GM18517 (cell line): Measurements from ENCODE around the gene CACNA1G.

Experiments
- ATAC-seq: cut with Tn5 transposase; IDR thresholded peaks from one replicate; pipeline ENCODE4 v1.9.1; 2021; ENCODE audit warnings: mild to moderate bottlenecking, moderate library complexity; ENCODE audit not compliant: unreplicated experiment

The CACNA1G gene

DNA sequence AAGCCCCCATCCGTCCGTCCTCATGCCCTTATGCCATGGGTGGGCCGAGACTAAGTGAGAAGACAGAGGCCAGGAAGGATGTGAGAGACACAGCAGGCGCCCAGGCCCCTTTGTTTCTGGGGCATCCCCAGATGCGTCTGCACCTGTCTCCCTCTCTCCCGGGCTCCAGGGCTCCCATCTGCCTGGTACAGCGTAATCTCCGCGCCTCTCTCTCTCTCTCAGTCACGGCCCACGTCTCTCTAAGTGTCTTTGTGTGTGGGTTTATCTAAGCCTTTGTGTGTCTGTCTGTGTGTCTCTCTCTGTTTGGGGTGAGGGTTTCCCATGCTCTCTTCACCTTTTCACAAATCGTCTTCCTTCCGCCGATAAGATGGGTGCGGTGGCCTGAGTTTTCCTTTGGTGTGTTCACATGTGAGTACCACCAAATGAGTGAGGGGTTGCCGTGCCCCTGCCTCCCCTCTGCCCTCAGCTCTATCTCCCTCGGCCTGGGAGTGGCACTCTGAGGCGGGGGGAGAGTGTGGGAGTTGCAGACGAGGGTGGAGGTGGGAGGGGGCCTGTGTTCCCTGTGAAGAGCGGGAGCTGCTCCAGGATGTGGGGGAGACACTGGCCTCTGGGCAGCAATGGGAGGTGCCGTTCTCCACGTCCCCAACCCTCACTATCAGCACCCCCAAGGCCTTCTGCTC, 48.3 kb downstream of the CACNA1G start:
- no peak for ATAC-seq

DNA sequence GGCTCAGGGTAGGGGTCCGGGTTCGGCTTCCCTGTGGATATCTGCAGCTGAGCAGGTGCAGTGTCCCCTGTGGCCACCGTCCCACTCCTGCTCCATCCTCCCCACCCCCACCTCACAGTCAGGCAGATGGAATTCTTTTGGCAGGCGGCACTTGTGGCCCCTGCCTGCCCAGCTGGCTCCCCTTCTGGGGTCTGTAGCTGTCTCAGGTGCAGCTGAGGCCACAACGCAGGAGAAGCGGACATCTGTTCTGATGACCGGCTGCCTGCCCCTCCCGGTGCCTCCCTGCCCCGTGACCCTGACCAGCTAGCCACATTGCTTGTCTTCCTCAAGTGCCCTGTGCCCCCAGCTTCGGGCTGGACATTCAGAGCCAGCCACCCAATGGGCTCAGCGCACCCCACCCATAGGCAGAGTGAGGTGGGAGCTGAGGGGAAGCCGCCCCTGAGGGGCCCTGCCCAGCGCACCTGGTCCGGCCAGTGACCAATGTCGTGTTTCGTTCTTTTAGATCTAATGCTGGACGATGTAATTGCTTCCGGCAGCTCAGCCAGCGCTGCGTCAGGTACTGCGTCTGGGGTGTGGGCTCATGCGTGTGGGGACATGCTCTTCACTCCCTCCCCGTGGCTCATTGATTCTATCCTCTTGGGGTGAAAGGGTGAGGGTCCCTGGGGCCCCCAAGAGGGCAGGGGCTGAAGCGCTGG, 49.0 kb downstream of the CACNA1G start:
- ATAC-seq = no peak

- no peak for ATAC-seq
Measured at GRCh38 chr17:50611634-50612033, 51.1 kb downstream of the CACNA1G start.

- no peak for ATAC-seq
Measured at GRCh38 chr17:50612281-50612680, 51.8 kb downstream of the CACNA1G start.

- ATAC-seq = no peak
Measured at GRCh38 chr17:50613007-50613992, 52.8 kb downstream of the CACNA1G start.

- no peak for ATAC-seq
Measured at GRCh38 chr17:50614471-50615051, 54.0 kb downstream of the CACNA1G start.

DNA sequence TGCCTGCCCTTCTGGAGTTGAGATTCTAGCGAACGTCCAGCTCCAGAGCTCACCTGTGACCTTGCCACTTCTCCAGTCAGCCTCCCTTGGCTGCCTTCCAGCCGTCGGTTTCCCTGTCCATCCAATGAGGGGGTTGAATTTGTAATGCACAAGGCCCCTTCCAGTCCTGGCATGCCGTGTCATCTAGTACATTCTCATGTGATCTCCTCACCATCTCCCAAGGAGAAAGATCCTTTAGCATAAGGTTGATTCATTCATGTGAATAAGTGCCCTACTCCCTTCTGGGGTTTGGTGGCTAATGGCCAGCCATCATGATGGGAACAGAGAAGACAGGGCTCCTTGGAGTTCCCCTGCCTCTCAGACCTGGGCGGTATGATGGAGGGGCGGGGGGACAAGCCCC, 55.3 kb downstream of the CACNA1G start:
- no peak for ATAC-seq

- ATAC-seq = no peak
Measured at GRCh38 chr17:50618300-50618699, 57.8 kb downstream of the CACNA1G start.

DNA sequence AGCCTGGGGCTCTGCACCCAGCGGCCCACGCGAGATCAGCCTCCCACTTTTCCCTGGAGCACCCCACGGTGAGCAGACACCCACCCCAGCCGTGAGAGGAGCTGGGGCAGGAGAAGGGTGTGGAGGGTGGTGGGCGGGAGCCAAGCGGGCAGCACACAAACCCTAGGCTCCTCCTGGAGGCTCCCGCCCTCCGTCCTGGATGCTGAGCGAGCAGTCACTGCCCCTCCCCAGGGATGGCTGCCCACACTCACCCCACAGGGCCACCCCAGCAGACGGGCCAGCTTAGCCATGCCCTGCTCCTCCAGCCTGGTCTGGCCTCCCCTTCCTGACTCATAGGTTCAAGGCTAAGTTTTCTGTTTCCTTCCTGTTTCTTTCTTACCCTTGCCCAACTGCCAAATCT, 58.4 kb downstream of the CACNA1G start:
- no peak for ATAC-seq

GRCh38 chr17:50619489-50619888, 59.0 kb downstream of the CACNA1G start:
- no peak for ATAC-seq

GRCh38 chr17:50620237-50620636, 59.7 kb downstream of the CACNA1G start:
- no peak for ATAC-seq

DNA sequence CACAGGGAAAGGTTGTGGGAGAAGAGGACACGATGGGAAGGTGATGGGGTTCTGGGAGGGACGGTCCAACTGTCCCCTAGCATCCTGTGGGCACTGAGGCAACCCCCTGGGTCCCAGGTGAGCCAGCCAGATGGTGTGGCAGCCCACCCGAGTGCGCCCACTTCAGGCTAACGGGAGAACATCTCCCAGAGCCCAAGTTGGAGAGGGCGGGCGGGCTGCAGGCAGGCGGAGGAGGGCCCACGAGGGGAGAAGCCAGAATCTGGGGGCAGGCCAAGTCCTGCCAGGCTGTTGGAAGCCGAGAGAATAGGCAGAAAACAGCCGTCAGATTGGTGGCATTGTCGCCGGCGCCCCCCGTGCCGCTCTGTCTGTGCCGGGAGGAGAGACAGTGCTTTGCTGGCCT, 60.3 kb downstream of the CACNA1G start:
- no peak for ATAC-seq

DNA sequence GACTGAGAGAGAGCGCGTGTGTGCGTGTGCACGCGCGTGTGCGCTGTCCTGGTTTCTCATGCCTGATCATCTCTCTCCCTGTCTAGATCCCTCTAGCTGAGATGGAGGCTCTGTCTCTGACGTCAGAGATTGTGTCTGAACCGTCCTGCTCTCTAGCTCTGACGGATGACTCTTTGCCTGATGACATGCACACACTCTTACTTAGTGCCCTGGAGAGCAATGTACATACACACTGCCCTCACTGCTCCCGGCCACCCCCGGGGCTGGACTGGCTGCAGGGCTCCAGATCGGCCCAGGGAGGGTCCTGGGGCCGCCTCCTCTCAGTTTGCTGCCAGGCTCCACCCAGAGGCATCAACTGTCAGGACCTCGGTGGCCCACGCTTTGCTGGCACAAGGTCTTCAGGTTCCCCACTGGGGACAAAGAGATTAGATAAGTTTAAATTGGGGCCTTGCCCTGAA, 61.1 kb downstream of the CACNA1G start:
- ATAC-seq = no peak

DNA sequence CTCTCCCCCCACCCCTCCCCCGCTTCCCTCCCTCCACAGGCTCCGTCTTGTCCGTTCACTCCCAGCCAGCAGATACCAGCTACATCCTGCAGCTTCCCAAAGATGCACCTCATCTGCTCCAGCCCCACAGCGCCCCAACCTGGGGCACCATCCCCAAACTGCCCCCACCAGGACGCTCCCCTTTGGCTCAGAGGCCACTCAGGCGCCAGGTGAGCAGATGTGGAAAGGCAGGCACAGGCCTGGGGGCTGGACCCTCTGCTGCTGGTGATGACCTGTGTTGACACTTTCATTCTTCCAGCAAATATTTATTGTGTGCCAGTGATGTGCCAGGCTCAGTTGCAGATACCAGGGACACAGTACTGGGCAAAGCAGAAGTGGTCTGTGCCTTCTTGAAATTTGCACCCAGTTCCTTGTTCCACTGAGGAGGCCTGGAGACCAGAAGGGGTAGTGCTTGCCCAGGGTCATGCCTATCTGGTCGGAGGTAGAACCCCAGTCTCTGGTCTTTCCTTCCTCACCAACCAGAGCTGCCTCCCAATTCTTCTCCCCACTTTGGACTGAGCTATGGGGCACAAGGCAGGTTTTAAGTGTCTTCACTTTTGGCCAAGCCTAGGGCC, 63.9 kb downstream of the CACNA1G start:
- ATAC-seq = no peak

GRCh38 chr17:50625032-50625871, 64.7 kb downstream of the CACNA1G start:
- ATAC-seq = no peak

DNA sequence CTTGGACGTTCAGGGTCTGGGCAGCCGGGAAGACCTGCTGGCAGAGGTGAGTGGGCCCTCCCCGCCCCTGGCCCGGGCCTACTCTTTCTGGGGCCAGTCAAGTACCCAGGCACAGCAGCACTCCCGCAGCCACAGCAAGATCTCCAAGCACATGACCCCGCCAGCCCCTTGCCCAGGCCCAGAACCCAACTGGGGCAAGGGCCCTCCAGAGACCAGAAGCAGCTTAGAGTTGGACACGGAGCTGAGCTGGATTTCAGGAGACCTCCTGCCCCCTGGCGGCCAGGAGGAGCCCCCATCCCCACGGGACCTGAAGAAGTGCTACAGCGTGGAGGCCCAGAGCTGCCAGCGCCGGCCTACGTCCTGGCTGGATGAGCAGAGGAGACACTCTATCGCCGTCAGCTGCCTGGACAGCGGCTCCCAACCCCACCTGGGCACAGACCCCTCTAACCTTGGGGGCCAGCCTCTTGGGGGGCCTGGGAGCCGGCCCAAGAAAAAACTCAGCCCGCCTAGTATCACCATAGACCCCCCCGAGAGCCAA, 65.6 kb downstream of the CACNA1G start:
- ATAC-seq = no peak

DNA sequence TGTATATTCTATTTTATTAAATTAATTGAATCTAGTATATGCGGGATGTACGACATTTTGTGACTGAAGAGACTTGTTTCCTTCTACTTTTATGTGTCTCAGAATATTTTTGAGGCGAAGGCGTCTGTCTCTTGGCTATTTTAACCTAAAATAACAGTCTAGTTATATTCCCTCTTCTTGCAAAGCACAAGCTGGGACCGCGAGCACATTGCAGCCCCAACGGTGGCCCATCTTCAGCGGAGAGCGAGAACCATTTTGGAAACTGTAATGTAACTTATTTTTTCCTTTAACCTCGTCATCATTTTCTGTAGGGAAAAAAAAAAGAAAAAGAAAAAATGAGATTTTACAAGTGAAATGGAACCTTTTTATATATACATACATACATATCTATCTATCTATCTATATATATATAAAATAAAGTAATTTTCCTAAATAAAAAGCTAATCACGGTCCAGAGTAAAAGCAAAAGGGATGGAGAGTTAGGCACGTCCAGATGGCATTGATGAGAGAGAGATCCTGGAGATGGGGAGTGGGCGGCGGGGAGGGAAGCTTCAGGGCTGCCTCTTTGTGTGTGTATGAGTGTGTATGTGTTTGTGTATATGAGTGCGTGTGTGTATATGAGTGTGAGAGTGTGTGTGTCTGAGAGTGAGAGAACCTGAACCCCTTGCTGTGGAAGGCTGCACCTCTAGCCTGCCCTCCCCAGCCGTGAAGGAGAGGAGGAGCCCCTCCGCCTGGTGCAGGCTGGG, 66.7 kb downstream of the CACNA1G start:
- ATAC-seq = no peak

- ATAC-seq = no peak
Measured at GRCh38 chr17:50627782-50628601, 67.5 kb downstream of the CACNA1G start.
